B cell (primary cell): ENCODE measurements around the gene POLR2F. TPM values are rescaled to one million over a fixed set of nuclear protein-coding genes. Genes with fewer than 3 reads are reported as not detected.

ENCODE experiments used
- ATAC-seq: fragments of 200-7000 bp; cut with Tn5 transposase; one replicate; pipeline ENCODE4 v1.10.0; 2021; ENCODE audit warnings: low read depth, mild to moderate bottlenecking, moderate number of reproducible peaks, moderate library complexity
- CTCF ChIA-PET: fragments of 350-600 bp; sonication (Branson Sonifier 250); formaldehyde crosslinking; loops from one replicate; lab custom pipeline; 2021; ENCODE audit warnings: antibody characterized with exemption, inconsistent platforms; lab: Charles Lee
- POLR2A ChIA-PET: fragments of 350-600 bp; sonication (Branson Sonifier 250); formaldehyde crosslinking; loops from one replicate; lab custom pipeline; 2021; ENCODE audit warnings: antibody characterized with exemption; lab: Charles Lee
- DNase-seq: peaks from one replicate; pipeline ENCODE4 v3.0.0; 2013
- H2AFZ ChIP-seq: 2 replicates; pipeline ENCODE4 v1.6.1; 2012; ENCODE audit warnings: mild to moderate bottlenecking, low read depth, low read length; ENCODE audit not compliant: insufficient read depth, poor library complexity, severe bottlenecking
- H3K27ac ChIP-seq, 2 donors: 1 replicate in 1 of 2; 2 replicates in 1 of 2; pipeline ENCODE4 v1.5.1; 2012 to 2013; ENCODE audit warnings: low read length in 2 of 2, mild to moderate bottlenecking in 2 of 2, moderate library complexity in 1 of 2
- H3K27me3 ChIP-seq, 4 experiments: fragments of 200-600 bp in 1 of 4; sonication (generic) in 1 of 4; replicated peaks in 1 of 4; 1 replicate in 2 of 4; 2 replicates in 2 of 4; pipeline versions ENCODE4 v1.6.1 to v1.7.0; 2013 to 2016; ENCODE audit warnings: low read length in 3 of 4, mild to moderate bottlenecking in 2 of 4, mixed read lengths in 1 of 4, moderate library complexity in 1 of 4; ENCODE audit not compliant: insufficient read depth in 4 of 4, control insufficient read depth in 3 of 4; ENCODE audit errors: control extremely low read depth in 1 of 4
- H3K36me3 ChIP-seq, 2 experiments: replicated peaks in 1 of 2; 1 replicate in 1 of 2; 2 replicates in 1 of 2; pipeline versions ENCODE4 v1.6.1 to v1.7.1; 2013; ENCODE audit warnings: low read length in 1 of 2; ENCODE audit not compliant: insufficient read depth in 2 of 2, control insufficient read depth in 1 of 2; ENCODE audit errors: control extremely low read depth in 1 of 2, extremely low read depth in 1 of 2
- H3K4me1 ChIP-seq, 2 donors: fragments of 200-600 bp in 1 of 2; sonication (generic) in 1 of 2; 1 replicate in 1 of 2; 2 replicates in 1 of 2; pipeline versions ENCODE4 v1.5.1 to v1.6.1; 2013 to 2017; ENCODE audit warnings: low read length in 2 of 2; ENCODE audit not compliant: control insufficient read depth in 2 of 2, insufficient read depth in 2 of 2
- H3K4me2 ChIP-seq: replicated peaks from 2 replicates; pipeline ENCODE3; 2012; ENCODE audit warnings: mild to moderate bottlenecking, low read depth, low read length; ENCODE audit not compliant: poor library complexity, severe bottlenecking
- H3K4me3 ChIP-seq, 5 experiments: fragments of 200-600 bp in 1 of 5; sonication (generic) in 1 of 5; 1 replicate in 3 of 5; 2 replicates in 2 of 5; pipeline versions ENCODE4 v1.5.1 to v1.7.0; 2011 to 2016; ENCODE audit warnings: low read length in 4 of 5, mild to moderate bottlenecking in 4 of 5, low read depth in 2 of 5, control low read depth in 1 of 5, moderate library complexity in 1 of 5; ENCODE audit not compliant: insufficient read depth in 1 of 5; ENCODE audit errors: control extremely low read depth in 1 of 5, extremely low read depth in 1 of 5
- H3K79me2 ChIP-seq: fragments of 200-600 bp; sonication (generic); one replicate; pipeline ENCODE4 v1.6.0; 2016; ENCODE audit warnings: low read length; ENCODE audit not compliant: control insufficient read depth, insufficient read depth
- H3K9ac ChIP-seq: fragments of 200-600 bp; sonication (generic); 2 replicates; pipeline ENCODE4 v1.6.1; 2017; ENCODE audit warnings: mild to moderate bottlenecking, low read length, moderate library complexity
- H3K9me3 ChIP-seq, 3 donors: one replicate each; pipeline versions ENCODE4 v1.6.1 to v1.7.1; 2013; ENCODE audit warnings: low read length in 2 of 3; ENCODE audit not compliant: control insufficient read depth in 2 of 3, insufficient read depth in 1 of 3; ENCODE audit errors: control extremely low read depth in 1 of 3
- H4K20me1 ChIP-seq: 2 replicates; pipeline ENCODE4 v1.6.0; 2012; ENCODE audit warnings: mild to moderate bottlenecking, low read length; ENCODE audit not compliant: insufficient read depth, control insufficient read depth, poor library complexity, severe bottlenecking
- H3K27ac Mint-ChIP-seq: one replicate; pipeline ENCODE4 v1.8.0; 2021; ENCODE audit warnings: mixed read lengths
- H3K27me3 Mint-ChIP-seq: one replicate; pipeline ENCODE4 v1.8.0; 2021; ENCODE audit warnings: mixed read lengths
- H3K4me1 Mint-ChIP-seq: one replicate; pipeline ENCODE4 v1.8.0; 2021; ENCODE audit warnings: mixed read lengths
- H3K4me3 Mint-ChIP-seq: one replicate; pipeline ENCODE4 v1.8.0; 2021; ENCODE audit warnings: mixed read lengths
- H3K9me3 Mint-ChIP-seq: one replicate; pipeline ENCODE4 v1.8.0; 2022; ENCODE audit warnings: mixed read lengths; ENCODE audit not compliant: insufficient read depth
- EZH2 ChIP-seq: IDR thresholded peaks from 2 replicates; pipeline ENCODE4 v1.6.1; 2012; ENCODE audit warnings: borderline replicate concordance, low read depth, mild to moderate bottlenecking, moderate library complexity, low read length; ENCODE audit not compliant: insufficient read depth, poor library complexity, severe bottlenecking
- WGBS: methylation state at CpG from one replicate; pipeline ENCODE4 v1.1.5; 2013; ENCODE audit warnings: missing lambda C conversion rate; ENCODE audit not compliant: insufficient coverage; 5-methylcytosine and 5-hydroxymethylcytosine counted together
- intact Hi-C: fragments of 100-400 bp; cut with micrococcal nuclease; formaldehyde crosslinking; loops from one replicate; pipeline ENCODE4 v1.10.0; 2022
- polyA plus RNA-seq: library from polyadenylated mRNA; depleted of rRNA; stranded (reverse); fragments of >200 nt; gene quantifications from 2 replicates; pipeline ENCODE4 v1.2.3, GENCODE V29; 2012
- total RNA-seq, 2 donors: library from RNA; stranded (reverse); fragments of 120-200 nt in 1 of 2; gene quantifications; 1 replicate in 1 of 2; 2 replicates in 1 of 2; pipeline versions ENCODE4 v1.2.3 to v1.2.4, GENCODE V29; 2013 to 2022
- TF ChIP-seq, protein P1 (sequence below): fragments of 200-600 bp; IDR thresholded peaks from one replicate; pipeline ENCODE4 v1.8.0; 2022; ENCODE audit warnings: antibody characterized with exemption, mild to moderate bottlenecking

Gene POLR2F
- total and polyA plus RNA-seq, 2 donors (not counting 1 experiment from before 2014, with no cell fraction given): 41.8 to 49.6 TPM

GRCh38 chr22:37942133-37942532, 11.4 kb upstream of the POLR2F start:
- Histone ChIP-seq H2AFZ (no peak overlapping the region), H3K9me3 (no peaks in the 10 kb centered on the region), H3K36me3 (peaks cover 2 to 20% of the 10 kb centered on the region in 2 experiments), H3K27me3 (no peaks in the 10 kb centered on the region), H3K79me2 (no peaks in the 10 kb centered on the region), H4K20me1 (no peaks in the 10 kb centered on the region), H3K4me1 (no peaks in the 10 kb centered on the region), H3K4me3 (no peak overlapping the region), H3K9ac (no peak overlapping the region), H3K4me2 (no peak overlapping the region), H3K27ac (no peak overlapping the region)
- no peak for ATAC-seq
- no peak overlapping the region for H3K4me3 Mint-ChIP-seq
- no peaks in the 10 kb centered on the region for H3K4me1 Mint-ChIP-seq
- ChIA-PET POLR2A (no interaction called here), CTCF (interaction anchor here (0.6 to 1.6 kb wide), 2 partner anchors 36 to 330 kb away, joined by 3 to 7 read pairs; partner anchors contain the start of gene MICALL1)
- no peak overlapping the region for H3K27ac Mint-ChIP-seq
- TF ChIP-seq, protein P1, sequence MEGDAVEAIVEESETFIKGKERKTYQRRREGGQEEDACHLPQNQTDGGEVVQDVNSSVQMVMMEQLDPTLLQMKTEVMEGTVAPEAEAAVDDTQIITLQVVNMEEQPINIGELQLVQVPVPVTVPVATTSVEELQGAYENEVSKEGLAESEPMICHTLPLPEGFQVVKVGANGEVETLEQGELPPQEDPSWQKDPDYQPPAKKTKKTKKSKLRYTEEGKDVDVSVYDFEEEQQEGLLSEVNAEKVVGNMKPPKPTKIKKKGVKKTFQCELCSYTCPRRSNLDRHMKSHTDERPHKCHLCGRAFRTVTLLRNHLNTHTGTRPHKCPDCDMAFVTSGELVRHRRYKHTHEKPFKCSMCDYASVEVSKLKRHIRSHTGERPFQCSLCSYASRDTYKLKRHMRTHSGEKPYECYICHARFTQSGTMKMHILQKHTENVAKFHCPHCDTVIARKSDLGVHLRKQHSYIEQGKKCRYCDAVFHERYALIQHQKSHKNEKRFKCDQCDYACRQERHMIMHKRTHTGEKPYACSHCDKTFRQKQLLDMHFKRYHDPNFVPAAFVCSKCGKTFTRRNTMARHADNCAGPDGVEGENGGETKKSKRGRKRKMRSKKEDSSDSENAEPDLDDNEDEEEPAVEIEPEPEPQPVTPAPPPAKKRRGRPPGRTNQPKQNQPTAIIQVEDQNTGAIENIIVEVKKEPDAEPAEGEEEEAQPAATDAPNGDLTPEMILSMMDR: no peak
- no peak for TF ChIP-seq EZH2
- intact Hi-C loops: no loop called here
- DNase-seq: no peak
- no peaks in the 10 kb centered on the region for H3K27me3 Mint-ChIP-seq
- H3K9me3 Mint-ChIP-seq: no peaks in the 10 kb centered on the region
- 94% methylated on average over 8 of the region's 8 CpGs for WGBS

DNA sequence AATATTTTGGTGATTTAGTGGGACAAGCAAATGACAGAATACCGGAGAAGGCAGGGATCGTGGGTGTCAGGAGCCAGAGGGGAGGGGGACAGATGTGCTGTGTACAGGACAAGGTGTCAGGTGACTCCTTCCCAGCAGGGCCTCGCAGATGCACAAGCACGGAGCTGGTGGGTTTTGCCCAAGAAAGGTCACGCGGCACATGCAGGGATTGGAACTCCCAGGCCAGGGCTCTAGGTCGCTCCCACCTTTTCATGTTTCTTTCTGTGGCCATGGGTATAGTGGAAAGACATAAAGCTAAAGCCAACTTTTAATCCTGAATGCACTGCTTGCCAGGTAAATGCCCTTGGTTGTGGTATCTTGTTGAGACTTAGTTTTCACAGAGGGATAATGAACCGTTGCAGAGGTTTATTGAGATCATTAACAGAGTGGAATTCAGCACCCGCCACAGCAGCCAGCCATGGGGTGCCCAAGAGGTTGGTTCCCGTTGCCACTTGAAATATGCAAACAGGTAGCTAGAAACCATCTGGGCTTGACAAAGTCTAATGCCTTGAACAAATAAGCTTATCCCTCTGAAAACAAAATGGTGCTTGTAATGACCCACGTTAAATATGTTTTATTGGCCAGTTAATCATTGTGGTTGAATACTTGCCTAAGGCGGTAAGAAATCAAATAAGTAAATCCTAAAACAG, 10.2 kb upstream of the POLR2F start:
- no peaks in the 10 kb centered on the region for H4K20me1 ChIP-seq
- CTCF ChIA-PET: interaction anchor here (0.7 to 1.6 kb wide), 2 partner anchors 37 to 124 kb away, joined by 3 to 7 read pairs; partner anchors contain the start of gene MICALL1
- WGBS: 99% methylated on average over 9 of the region's 12 CpGs
- H3K9me3 ChIP-seq: no peaks in the 10 kb centered on the region
- no peaks in the 10 kb centered on the region for H3K4me1 ChIP-seq
- DNase-seq (no peak), ATAC-seq (no peak)
- H3K27ac Mint-ChIP-seq: no peak overlapping the region
- no peak overlapping the region for H3K27ac ChIP-seq
- intact Hi-C loops: no loop called here
- H3K9me3 Mint-ChIP-seq: no peaks in the 10 kb centered on the region
- no peak overlapping the region for H3K4me2 ChIP-seq
- no peak overlapping the region for H2AFZ ChIP-seq
- H3K4me1 Mint-ChIP-seq: no peaks in the 10 kb centered on the region
- H3K79me2 ChIP-seq: no peaks in the 10 kb centered on the region
- POLR2A ChIA-PET: no interaction called here
- H3K36me3 ChIP-seq: peaks cover 2 to 15% of the 10 kb centered on the region in 2 experiments
- H3K4me3 Mint-ChIP-seq: no peak overlapping the region
- no peaks in the 10 kb centered on the region for H3K27me3 Mint-ChIP-seq
- H3K9ac ChIP-seq: no peak overlapping the region
- H3K4me3 ChIP-seq: no peak overlapping the region
- no peaks in the 10 kb centered on the region for H3K27me3 ChIP-seq
- TF ChIP-seq, protein P1: no peak
- no peak for TF ChIP-seq EZH2
